GM13976 (cell line): ENCODE results near the gene UTP4.
A peak's percentile ranks its signal among the peaks of the same experiment; 100 is the strongest.

ENCODE experiments used
- DNase-seq: peaks from one replicate; pipeline ENCODE4 v3.0.0; 2012; ENCODE audit warnings: low spot score
- CTCF ChIP-seq: IDR thresholded peaks from 2 replicates; pipeline ENCODE4 v1.5.1; 2012; ENCODE audit warnings: borderline replicate concordance, mild to moderate bottlenecking; ENCODE audit not compliant: insufficient read depth; ENCODE audit errors: extremely low read depth, missing control alignments, control extremely low read depth
- in situ Hi-C: fragments of 300-500 bp; cut with MboI; formaldehyde crosslinking; loops from one replicate; pipeline ENCODE4 v1.12.0; 2022; ENCODE audit warnings: low sequenced_read_pairs, mixed read lengths, inconsistent platforms; ENCODE audit not compliant: unreplicated experiment

The UTP4 gene

GRCh38 chr16:69186642-69187445 is 54.4 kb downstream of the UTP4 start, which contains the start of gene SNTB2:
TSS of gene SNTB2 (plus strand) at chr16:69187164. CDS start at chr16:69187167, 3 bp downstream.
- in situ Hi-C loops, result no loop called here
- DNase-seq, result peak; percentile 92
- TF ChIP-seq CTCF, result no peak

GRCh38 chr16:69187446-69188235 is 55.2 kb downstream of the UTP4 start:
- DNase-seq, result peak; percentile 68
- TF ChIP-seq CTCF, result no peak
- in situ Hi-C loops, result no loop called here

- in situ Hi-C loops, result no loop called here
- DNase-seq, result no peak
- no peak for TF ChIP-seq CTCF
Observed at GRCh38 chr16:69188236-69188549, 55.7 kb downstream of the UTP4 start.

- TF ChIP-seq CTCF, result no peak
- DNase-seq, result no peak
Observed at GRCh38 chr16:69188716-69189115, 56.3 kb downstream of the UTP4 start.

GRCh38 chr16:69190046-69190588 is 57.7 kb downstream of the UTP4 start:
- no peak for TF ChIP-seq CTCF
- in situ Hi-C loops, result no loop called here
- DNase-seq, result no peak

More at GRCh38 chr16:69188716-69189115, 56.3 kb downstream of the UTP4 start:
- in situ Hi-C loops, result no loop called here

- DNase-seq, result no peak
- TF ChIP-seq CTCF, result no peak
- in situ Hi-C loops, result no loop called here
Observed at GRCh38 chr16:69190598-69190997, 58.1 kb downstream of the UTP4 start.
